Stimulated activated CD8-positive, alpha-beta memory T cell treated with anti-CD3 and anti-CD28 coated beads, Interleukin-7, amount 100 ng/mL, for 1 hour (primary cell): ENCODE data around the gene CNTRL.
"Not testable (repeated sequence)": the region's sequence is repeated elsewhere in the genome, so short reads cannot be mapped to it uniquely, and the experiment has no call there.

Experiments used
- DNase-seq, 2 donors: peaks; one replicate each; pipeline ENCODE4 v3.0.0-alpha.2; 2020; ENCODE audit warnings: low read depth in 2 of 2

CNTRL gene, protein sequence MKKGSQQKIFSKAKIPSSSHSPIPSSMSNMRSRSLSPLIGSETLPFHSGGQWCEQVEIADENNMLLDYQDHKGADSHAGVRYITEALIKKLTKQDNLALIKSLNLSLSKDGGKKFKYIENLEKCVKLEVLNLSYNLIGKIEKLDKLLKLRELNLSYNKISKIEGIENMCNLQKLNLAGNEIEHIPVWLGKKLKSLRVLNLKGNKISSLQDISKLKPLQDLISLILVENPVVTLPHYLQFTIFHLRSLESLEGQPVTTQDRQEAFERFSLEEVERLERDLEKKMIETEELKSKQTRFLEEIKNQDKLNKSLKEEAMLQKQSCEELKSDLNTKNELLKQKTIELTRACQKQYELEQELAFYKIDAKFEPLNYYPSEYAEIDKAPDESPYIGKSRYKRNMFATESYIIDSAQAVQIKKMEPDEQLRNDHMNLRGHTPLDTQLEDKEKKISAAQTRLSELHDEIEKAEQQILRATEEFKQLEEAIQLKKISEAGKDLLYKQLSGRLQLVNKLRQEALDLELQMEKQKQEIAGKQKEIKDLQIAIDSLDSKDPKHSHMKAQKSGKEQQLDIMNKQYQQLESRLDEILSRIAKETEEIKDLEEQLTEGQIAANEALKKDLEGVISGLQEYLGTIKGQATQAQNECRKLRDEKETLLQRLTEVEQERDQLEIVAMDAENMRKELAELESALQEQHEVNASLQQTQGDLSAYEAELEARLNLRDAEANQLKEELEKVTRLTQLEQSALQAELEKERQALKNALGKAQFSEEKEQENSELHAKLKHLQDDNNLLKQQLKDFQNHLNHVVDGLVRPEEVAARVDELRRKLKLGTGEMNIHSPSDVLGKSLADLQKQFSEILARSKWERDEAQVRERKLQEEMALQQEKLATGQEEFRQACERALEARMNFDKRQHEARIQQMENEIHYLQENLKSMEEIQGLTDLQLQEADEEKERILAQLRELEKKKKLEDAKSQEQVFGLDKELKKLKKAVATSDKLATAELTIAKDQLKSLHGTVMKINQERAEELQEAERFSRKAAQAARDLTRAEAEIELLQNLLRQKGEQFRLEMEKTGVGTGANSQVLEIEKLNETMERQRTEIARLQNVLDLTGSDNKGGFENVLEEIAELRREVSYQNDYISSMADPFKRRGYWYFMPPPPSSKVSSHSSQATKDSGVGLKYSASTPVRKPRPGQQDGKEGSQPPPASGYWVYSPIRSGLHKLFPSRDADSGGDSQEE (N-terminal part only)

DNA sequence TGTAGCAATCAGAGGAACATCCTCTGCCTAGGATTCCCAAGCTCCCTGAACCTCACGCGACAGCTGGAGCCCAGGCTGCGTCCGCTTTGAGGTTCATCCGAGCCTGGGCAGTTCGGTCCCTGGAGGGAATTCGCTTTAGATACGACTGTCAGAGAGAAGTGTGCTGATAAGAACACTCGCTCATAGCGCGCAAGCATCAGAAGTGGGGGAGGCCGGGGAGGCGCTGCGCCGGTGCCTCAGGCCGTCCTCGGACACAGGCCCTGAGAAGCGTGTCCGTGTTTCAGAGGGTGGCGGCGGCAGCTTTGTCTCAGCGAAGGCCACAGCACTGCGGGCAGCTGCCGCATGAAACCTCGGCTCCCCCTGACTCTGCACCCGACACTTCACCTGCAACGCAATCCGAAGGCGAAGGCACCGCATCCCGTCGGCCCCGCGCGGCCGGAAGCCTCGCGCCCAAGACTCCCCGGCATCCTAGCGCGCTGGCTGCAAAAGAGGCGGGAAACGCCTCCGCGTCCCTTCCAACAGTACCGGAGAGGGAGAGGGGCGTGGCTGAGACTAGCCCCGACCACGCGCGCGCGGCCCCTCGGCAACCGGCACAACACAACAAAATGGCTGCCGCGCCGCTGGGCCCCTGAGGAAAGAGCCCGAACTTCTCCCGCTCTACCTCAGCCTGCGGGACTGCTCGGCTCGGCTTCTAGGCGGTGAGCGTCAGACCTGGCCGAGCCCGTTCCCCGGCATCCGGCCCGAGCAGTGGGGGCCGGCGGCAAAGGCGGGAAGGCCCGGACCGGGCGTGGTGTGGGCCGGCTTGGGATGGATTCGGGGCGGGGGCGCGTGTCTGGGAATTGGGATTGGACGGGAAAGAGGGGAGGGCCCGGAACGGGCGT, at the start of gene CNTRL:
Gene CNTRL (plus strand): TSS at position 586 of the 881 bp plus-strand sequence. CDS start 13,372 bp downstream, outside the sequence.
- peak; percentile 64 to 65 for DNase-seq

DNA sequence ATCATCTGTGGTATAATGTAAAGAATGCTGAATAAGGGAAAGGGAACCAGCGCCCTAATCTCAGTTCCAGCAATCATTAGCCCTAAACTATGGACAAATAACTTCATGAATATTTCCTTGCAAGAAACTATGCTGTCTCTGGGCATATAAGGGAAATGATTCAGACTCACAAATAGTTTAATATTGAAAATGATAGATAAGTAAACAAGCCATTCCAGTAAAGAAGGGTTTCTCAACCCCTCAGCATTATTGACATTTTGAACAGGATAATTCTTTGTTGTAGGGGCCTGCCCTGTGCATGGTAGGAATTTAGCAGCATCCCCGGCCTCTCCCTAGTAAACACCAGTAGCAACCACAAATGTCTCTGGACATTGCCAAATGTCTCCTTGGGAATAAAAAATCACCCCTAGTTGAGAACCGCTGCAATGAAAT, 48.5 kb upstream of the CNTRL start:
- no peak for DNase-seq

- DNase-seq = no peak
Measured at GRCh38 chr9:121026768-121027167, 48.0 kb upstream of the CNTRL start.

- not testable (repeated sequence) for DNase-seq
Measured at GRCh38 chr9:121028285-121028684, 46.5 kb upstream of the CNTRL start.

DNA sequence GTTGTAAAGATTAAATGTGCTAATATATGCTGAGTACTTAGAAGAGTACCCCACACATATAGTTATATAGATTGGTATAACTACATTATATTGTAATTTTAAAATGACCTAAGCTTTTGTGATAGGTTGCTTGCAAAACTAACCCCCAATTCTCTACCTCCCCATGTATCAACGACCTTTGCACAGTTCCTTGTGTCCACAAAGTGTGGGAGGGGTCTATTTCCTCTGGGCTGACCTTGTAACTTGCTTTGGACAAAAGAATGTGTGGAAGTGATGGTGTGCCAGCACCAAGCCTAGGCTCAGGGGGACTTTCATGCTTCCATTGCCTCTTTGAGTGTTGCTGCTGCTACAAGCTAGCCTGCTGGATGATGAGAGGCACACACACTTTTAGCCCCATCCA, 45.3 kb upstream of the CNTRL start:
- DNase-seq = no peak

DNA sequence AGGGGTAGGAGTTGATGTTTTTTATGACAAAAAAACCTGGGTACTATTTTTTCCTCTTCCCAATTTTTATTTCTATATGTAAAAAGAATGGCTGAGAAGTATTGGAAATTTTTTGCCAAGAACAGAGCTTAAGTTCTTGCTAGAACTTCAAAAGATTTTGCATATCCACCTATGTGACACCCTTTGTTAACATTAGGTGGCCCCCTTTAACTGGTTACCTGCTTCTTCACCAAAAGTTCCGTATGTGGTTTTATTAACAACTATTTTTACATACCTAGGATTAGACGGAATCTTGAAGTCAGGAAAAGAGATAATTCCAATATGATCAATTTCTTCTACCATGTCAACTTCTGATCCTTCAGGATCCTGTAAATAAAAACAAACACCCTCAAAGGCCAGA, 40.2 kb upstream of the CNTRL start:
- no peak for DNase-seq

GRCh38 chr9:121035717-121036116, 39.0 kb upstream of the CNTRL start:
- DNase-seq = not testable (repeated sequence)

DNA sequence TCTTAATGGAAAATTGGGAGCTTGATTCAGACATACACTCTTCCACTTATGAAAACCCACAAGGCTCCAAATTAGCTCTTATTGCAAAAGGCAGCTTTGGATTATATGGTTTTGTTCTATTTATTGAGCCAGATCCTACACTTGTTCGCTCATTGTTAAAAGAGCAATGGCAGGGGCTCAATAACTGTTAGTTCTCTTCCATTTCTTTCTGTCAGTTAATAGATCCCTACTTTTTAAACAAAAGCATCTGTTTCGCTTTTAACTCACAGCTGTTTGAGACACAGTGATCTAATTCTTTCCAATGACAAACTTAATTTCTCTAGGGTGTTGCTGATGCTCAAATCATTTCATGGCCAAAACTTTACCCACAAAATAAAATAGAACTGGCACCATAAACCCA, 36.4 kb upstream of the CNTRL start:
- no peak for DNase-seq

- DNase-seq = no peak
Measured at GRCh38 chr9:121038804-121039203, 36.0 kb upstream of the CNTRL start.

DNA sequence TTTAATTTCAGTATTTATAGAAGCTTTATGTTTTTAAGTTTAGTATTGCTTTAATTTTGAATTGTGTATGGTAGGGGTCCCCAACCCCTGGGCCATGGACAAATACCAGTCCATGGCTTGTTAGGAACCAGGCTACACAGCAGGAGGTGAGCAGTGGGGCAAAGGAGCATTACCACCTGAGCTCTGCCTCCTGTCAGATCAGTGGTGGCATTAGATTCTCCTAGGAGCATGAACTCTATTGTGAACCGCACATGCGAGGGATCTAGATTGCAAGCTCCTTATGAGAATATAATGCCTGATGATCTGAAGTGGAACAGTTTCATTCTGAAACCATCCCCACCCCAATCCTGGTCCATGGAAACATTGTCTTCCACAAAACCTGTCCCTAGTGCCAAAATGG, 26.6 kb upstream of the CNTRL start:
- DNase-seq = no peak

DNA sequence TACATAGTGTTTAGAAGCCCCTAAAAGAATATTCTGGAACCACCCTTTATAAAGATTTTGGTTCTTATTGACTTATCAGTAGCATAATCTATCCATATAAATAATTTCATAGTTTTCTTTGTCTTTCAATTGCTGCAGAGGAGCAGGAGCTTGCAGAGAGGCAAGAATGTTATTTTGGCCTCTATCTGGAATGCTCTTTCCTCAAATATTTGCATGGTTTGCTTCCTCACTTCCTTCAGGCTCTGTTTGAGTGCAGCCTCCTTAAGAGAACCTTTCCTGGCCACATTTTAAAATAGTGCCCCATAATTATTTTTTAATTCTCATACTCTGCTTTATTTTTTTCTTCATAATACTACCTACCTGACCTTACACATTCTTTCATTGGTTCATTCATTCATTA, 26.1 kb upstream of the CNTRL start:
- DNase-seq = no peak

- DNase-seq = no peak
Measured at GRCh38 chr9:121050128-121050988, 24.4 kb upstream of the CNTRL start, which contains the start of gene C5. Gene C5 (minus strand): TSS chr9:121050275. CDS start chr9:121050246, 29 bp downstream.

- no peak for DNase-seq
Measured at GRCh38 chr9:121053544-121053943, 21.2 kb upstream of the CNTRL start.

GRCh38 chr9:121055642-121056143, 19.1 kb upstream of the CNTRL start:
- DNase-seq = no peak

DNA sequence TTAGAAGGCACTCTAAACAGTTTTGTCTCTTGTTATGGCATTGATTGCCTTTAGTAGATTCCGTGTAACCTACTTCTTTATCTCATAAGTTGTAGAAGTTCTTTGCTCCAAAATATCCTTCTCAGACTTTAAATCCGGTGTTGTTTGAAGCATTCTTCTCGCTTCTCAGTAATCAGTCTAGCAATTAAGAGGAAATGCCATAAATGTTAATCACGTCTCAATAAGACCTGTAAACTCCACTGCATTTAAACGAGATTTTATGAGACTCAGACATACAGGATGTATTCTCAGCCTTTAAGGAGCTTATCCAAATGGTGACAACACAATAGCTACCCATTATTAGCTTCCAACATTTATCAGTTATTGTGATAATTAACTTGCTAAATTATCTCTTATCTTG, 16.9 kb upstream of the CNTRL start:
- no peak for DNase-seq

GRCh38 chr9:121059513-121059912, 15.2 kb upstream of the CNTRL start:
- no peak for DNase-seq

GRCh38 chr9:121059998-121060636, 14.6 kb upstream of the CNTRL start:
- DNase-seq = no peak

DNA sequence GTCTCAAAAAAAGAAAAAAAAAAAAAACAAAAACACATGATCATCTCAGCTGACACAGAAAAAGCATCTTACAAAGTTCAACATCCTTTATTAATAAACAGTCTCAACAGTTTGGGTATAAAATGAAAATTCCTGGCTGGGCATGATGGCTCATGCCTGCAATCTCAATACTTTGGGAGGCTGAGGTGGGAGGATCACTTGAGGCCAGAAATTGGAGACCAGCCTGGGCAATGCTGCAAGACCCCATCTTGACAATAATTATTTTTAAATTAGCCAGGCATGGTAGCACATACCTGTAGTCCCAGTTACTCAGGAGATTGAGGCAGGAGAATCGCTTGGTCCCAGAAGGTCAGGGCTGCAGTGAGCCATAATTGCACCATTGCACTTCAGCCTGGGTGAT, 7.9 kb upstream of the CNTRL start:
- no peak for DNase-seq

GRCh38 chr9:121067640-121068039, 7.1 kb upstream of the CNTRL start:
- DNase-seq = no peak
